Keratinocyte (primary cell): ENCODE measurements around the gene SLC12A5. TPM values are rescaled to one million over a fixed set of nuclear protein-coding genes. Genes with fewer than 3 reads are reported as not detected.

Experiments used
- DNase-seq: peaks from one replicate; pipeline ENCODE4 v3.0.0-alpha.2; 2011; ENCODE audit warnings: low read depth, missing footprints, low spot score
- FAIRE-seq: peaks from 2 replicates; lab custom pipeline; 2011; peaks lifted over from hg19 to GRCh38; lab: Jason Lieb, UNC
- H2AFZ ChIP-seq: 2 replicates; pipeline ENCODE4 v1.6.0; 2012; ENCODE audit warnings: low read length, control low read depth, inconsistent platforms; ENCODE audit not compliant: control insufficient read depth
- H3K27ac ChIP-seq: 2 replicates; pipeline ENCODE4 v1.5.1; 2011; ENCODE audit warnings: low read length; ENCODE audit not compliant: control insufficient read depth, insufficient read depth
- H3K27me3 ChIP-seq: 3 replicates; pipeline ENCODE4 v1.6.0; 2011; ENCODE audit warnings: low read length; ENCODE audit not compliant: control insufficient read depth, insufficient read depth; ENCODE audit errors: extremely low read depth
- H3K36me3 ChIP-seq, 2 experiments: 2 replicates in 1 of 2; 3 replicates in 1 of 2; pipeline ENCODE4 v1.5.1; 2011; ENCODE audit warnings: low read length in 2 of 2, mild to moderate bottlenecking in 1 of 2; ENCODE audit not compliant: control insufficient read depth in 2 of 2, insufficient read depth in 2 of 2; ENCODE audit errors: extremely low read depth in 1 of 2
- H3K4me1 ChIP-seq: 3 replicates; pipeline ENCODE4 v1.5.1; 2011; ENCODE audit warnings: low read length; ENCODE audit not compliant: control insufficient read depth, insufficient read depth; ENCODE audit errors: extremely low read depth
- H3K4me2 ChIP-seq: 3 replicates; pipeline ENCODE4 v1.6.0; 2011; ENCODE audit warnings: low read depth, low read length; ENCODE audit not compliant: control insufficient read depth, insufficient read depth; ENCODE audit errors: extremely low read depth
- H3K4me3 ChIP-seq, 3 experiments: fragments of 200-600 bp in 1 of 3; sonication (generic) in 1 of 3; 2 replicates in 2 of 3; 3 replicates in 1 of 3; pipeline ENCODE4 v1.5.1; 2011 to 2016; ENCODE audit warnings: low read length in 3 of 3, mild to moderate bottlenecking in 3 of 3, control low read depth in 2 of 3, inconsistent platforms in 1 of 3, low read depth in 1 of 3, mixed read lengths in 1 of 3, mixed run types in 1 of 3, moderate library complexity in 1 of 3; ENCODE audit not compliant: control insufficient read depth in 2 of 3, insufficient read depth in 2 of 3; ENCODE audit errors: extremely low read depth in 1 of 3
- H3K79me2 ChIP-seq: 2 replicates; pipeline ENCODE4 v1.6.0; 2012; ENCODE audit warnings: low read length; ENCODE audit not compliant: control insufficient read depth, insufficient read depth
- H3K9ac ChIP-seq: 3 replicates; pipeline ENCODE4 v1.6.0; 2011; ENCODE audit warnings: low read length; ENCODE audit not compliant: control insufficient read depth, insufficient read depth; ENCODE audit errors: extremely low read depth
- H3K9me1 ChIP-seq: 3 replicates; pipeline ENCODE4 v1.6.0; 2011; ENCODE audit warnings: low read length; ENCODE audit not compliant: control insufficient read depth, insufficient read depth; ENCODE audit errors: extremely low read depth
- H3K9me3 ChIP-seq: 2 replicates; pipeline ENCODE4 v1.5.1; 2012; ENCODE audit warnings: low read depth, low read length; ENCODE audit not compliant: control insufficient read depth
- H4K20me1 ChIP-seq: 3 replicates; pipeline ENCODE4 v1.6.0; 2011; ENCODE audit warnings: low read length; ENCODE audit not compliant: control insufficient read depth, insufficient read depth; ENCODE audit errors: extremely low read depth
- EZH2 ChIP-seq: IDR thresholded peaks from one replicate; pipeline ENCODE4 v1.6.1; 2012; ENCODE audit warnings: inconsistent platforms, mild to moderate bottlenecking, low read length, moderate library complexity
- dilution Hi-C: fragments of 300-500 bp; cut with MboI; formaldehyde crosslinking; loops from one replicate; pipeline ENCODE4 v1.7.0; 2020; ENCODE audit warnings: low sequenced_read_pairs; ENCODE audit not compliant: extremely low pct_ligation_motif_present
- polyA plus RNA-seq, 5 experiments: library from polyadenylated mRNA; depleted of rRNA in 3 of 5; stranded (reverse) in 3 of 5; stranded (forward) in 1 of 5; unstranded in 1 of 5; fragments of >200 nt; gene quantifications; 1 replicate in 1 of 5; 2 replicates in 3 of 5; 3 replicates in 1 of 5; pipeline versions ENCODE4 v1.2.1 to v1.2.3, GENCODE V29; 2011 to 2012; ENCODE audit warnings: missing spikeins in 2 of 5, low read depth in 1 of 5, low replicate concordance in 1 of 5
- TF ChIP-seq, protein P1 (sequence below), 3 experiments: IDR thresholded peaks in 1 of 3; conservative IDR thresholded peaks in 1 of 3; optimal IDR thresholded peaks in 1 of 3; 2 replicates in 2 of 3; 3 replicates in 1 of 3; pipeline versions ENCODE3 to v1.5.1; 2011; ENCODE audit warnings: low read length in 3 of 3, mild to moderate bottlenecking in 3 of 3, moderate library complexity in 2 of 3, control low read depth in 1 of 3, inconsistent platforms in 1 of 3; ENCODE audit not compliant: insufficient read depth in 2 of 3; ENCODE audit errors: extremely low read depth in 1 of 3

The SLC12A5 gene
- polyA plus RNA-seq, 1 donor (not counting 4 experiments of a cell fraction or from before 2014, with no cell fraction given): not detected

DNA sequence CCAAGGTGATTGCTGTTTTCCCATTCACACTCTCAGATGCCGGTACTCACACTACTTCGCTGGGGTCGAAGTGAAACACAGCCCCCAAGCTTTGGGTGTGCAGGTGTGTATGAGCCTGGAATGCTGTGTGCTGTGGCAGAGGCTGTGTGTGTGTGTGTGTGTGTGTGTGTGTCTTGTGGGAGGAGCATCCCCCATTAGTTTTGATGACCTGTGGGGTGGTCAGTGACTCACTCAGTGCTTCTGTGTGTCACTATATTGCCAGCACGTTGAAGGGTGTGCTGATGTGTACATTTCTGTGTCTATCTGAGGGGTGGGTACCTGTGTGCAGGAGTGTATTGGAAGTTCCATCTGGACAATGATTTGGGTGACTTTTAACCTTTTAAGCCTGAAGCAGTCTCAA lies 5.0 kb upstream of the SLC12A5 start:
- Histone ChIP-seq H3K79me2 (no peaks in the 10 kb centered on the region), H3K4me3 (no peak overlapping the region), H2AFZ (no peak overlapping the region), H3K4me1 (peaks cover 3% of the 10 kb centered on the region), H3K9me3 (no peaks in the 10 kb centered on the region), H3K27ac (no peak overlapping the region), H3K4me2 (no peak overlapping the region), H3K9me1 (no peaks in the 10 kb centered on the region), H3K27me3 (peaks cover 37% of the 10 kb centered on the region), H4K20me1 (no peaks in the 10 kb centered on the region), H3K36me3 (no peaks in the 10 kb centered on the region), H3K9ac (no peak overlapping the region)
- no peak for DNase-seq
- FAIRE-seq: no peak
- dilution Hi-C loops: no loop called here
- TF ChIP-seq EZH2: no peak
- TF ChIP-seq, protein P1, sequence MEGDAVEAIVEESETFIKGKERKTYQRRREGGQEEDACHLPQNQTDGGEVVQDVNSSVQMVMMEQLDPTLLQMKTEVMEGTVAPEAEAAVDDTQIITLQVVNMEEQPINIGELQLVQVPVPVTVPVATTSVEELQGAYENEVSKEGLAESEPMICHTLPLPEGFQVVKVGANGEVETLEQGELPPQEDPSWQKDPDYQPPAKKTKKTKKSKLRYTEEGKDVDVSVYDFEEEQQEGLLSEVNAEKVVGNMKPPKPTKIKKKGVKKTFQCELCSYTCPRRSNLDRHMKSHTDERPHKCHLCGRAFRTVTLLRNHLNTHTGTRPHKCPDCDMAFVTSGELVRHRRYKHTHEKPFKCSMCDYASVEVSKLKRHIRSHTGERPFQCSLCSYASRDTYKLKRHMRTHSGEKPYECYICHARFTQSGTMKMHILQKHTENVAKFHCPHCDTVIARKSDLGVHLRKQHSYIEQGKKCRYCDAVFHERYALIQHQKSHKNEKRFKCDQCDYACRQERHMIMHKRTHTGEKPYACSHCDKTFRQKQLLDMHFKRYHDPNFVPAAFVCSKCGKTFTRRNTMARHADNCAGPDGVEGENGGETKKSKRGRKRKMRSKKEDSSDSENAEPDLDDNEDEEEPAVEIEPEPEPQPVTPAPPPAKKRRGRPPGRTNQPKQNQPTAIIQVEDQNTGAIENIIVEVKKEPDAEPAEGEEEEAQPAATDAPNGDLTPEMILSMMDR (optimal IDR thresholded peaks at IDR 0.05 in 1 of 3, IDR thresholded peaks at IDR 0.05 in 1 of 3, conservative IDR thresholded peaks at IDR 0.05 in 1 of 3; ENCODE audit: extremely low read depth in 1 of 3, insufficient read depth in 2 of 3, low read length in 3 of 3): no peak

DNA sequence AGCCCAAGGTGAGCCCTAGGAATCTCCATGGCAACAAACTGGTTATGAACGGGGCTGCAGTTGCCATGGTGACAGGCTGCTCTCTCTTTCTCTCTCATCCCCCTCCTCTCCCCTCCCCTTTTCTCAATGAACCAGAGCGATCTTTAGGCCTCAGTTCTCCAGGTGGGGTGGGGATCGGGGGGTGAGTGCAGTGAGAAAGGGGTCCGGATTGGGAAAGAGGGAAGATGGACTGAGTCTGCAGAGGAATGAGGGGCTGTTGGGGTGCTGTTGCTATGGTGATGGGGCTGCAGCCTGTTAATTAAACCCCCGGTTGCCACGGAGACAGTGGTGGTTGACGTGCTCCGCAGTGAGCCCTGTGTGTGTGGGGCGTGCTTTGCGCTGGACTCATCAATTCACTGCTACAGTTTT lies 3.6 kb upstream of the SLC12A5 start:
- peaks cover 3% of the 10 kb centered on the region for H3K4me1 ChIP-seq
- H2AFZ ChIP-seq: no peak overlapping the region
- H3K79me2 ChIP-seq: no peaks in the 10 kb centered on the region
- no peaks in the 10 kb centered on the region for H3K9me3 ChIP-seq
- no peaks in the 10 kb centered on the region for H3K36me3 ChIP-seq
- no peak overlapping the region for H3K9ac ChIP-seq
- FAIRE-seq: no peak
- H3K4me2 ChIP-seq: no peak overlapping the region
- H3K27me3 ChIP-seq: peaks cover 51% of the 10 kb centered on the region
- dilution Hi-C loops: no loop called here
- DNase-seq: no peak
- no peak overlapping the region for H3K4me3 ChIP-seq
- TF ChIP-seq, protein P1 (optimal IDR thresholded peaks at IDR 0.05 in 1 of 3, IDR thresholded peaks at IDR 0.05 in 1 of 3, conservative IDR thresholded peaks at IDR 0.05 in 1 of 3; ENCODE audit: extremely low read depth in 1 of 3, insufficient read depth in 2 of 3, low read length in 3 of 3): no peak
- no peak for TF ChIP-seq EZH2
- no peaks in the 10 kb centered on the region for H4K20me1 ChIP-seq
- H3K9me1 ChIP-seq: no peaks in the 10 kb centered on the region
- no peak overlapping the region for H3K27ac ChIP-seq
